Kasumi-1 (cell line): Measurements from ENCODE around the gene PPP1R1C.

Experiments
- DNase-seq, 2 experiments: peaks; one replicate each; lab custom pipeline; 2025; lab: John Stamatoyannopoulos, UW

Gene PPP1R1C

DNA sequence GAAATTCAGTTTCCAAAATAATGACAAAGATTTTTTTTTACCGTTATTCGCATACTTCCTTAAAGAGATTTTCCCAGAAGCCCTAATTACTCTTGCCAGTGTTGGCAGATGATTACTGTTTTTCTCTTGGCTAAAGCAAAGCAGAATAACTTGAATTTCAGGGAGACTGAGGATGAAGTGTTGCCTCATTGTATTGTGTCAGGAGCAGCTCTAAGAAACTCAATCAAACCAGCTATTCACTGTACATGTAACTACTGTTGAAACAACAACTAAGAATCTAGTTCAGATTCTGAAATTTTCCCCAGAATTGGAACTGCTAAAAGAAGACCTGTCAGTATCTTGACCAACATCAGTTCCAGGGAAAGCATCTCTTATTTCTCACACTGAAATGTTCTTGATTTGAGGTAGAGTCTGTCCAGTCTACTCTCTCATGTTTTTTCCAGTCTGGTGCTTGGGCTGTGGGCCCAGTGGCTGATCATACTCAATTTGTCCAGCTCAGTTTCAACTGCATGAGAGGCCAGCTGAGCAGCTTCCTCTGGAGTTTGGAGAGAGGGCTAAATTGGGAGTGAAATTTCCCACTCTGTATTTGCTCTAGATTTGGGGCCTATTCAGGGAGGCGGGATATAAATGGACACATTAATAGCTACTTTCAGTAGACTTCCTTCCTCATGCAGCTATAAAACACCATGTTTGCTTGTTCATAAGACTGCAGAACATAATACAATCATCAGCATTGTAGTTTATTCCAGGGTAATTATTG is 78.5 kb downstream of the PPP1R1C start:
- DNase-seq: no peak

DNA sequence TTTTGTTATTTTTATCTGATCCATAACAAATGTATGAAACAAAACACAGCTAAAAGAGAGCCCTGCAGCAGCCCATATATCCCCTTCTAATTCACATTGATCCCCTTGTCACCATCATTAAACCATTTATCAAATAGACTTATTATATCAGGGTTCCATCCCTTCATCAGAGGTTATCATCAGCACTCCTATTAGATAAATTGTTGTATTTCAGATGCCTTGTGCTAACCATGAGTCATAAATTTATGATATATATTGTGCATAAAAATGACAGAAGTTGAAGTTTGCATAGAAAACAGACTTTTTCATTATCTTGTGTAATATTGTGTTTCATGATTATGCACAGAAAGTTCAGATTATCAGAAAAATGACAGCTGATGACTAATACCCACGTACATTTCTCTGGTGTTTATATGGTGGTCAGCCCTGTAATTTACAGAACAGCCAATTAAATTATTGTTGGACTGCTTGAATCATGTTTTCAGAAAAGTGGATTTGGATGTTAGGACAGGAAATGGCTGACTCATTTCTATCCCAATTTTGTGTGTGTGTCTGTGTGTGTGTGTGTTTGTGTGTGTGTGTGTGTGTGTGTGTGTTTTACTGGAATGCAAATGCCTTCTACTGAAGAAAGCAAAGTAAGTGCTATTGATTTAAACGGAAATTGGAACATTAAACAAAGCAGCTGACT is 80.9 kb downstream of the PPP1R1C start:
- DNase-seq: no peak

- DNase-seq: no peak
Observed at GRCh38 chr2:182067393-182067792, 81.7 kb downstream of the PPP1R1C start.

DNA sequence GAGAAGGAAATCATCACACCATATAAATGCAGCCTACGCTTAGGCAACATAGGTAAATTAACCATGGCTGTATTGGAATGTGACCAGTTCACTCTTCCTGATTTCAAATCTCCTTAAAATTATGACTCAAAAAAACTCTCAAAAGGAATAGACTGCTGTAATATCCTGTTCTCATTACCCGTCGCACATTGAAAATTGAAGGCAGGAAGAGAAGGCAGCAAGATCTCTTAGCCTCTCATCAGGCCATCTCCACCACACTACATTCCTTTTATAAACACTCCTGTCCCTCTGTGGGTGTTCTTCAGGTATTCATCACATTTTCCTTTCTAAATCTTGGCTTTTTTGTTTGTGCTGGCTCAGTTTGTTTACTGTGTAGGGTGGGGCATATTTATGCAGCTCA is 83.2 kb downstream of the PPP1R1C start:
- no peak for DNase-seq

- DNase-seq: no peak
Observed at GRCh38 chr2:182069416-182069815, 83.8 kb downstream of the PPP1R1C start.

DNA sequence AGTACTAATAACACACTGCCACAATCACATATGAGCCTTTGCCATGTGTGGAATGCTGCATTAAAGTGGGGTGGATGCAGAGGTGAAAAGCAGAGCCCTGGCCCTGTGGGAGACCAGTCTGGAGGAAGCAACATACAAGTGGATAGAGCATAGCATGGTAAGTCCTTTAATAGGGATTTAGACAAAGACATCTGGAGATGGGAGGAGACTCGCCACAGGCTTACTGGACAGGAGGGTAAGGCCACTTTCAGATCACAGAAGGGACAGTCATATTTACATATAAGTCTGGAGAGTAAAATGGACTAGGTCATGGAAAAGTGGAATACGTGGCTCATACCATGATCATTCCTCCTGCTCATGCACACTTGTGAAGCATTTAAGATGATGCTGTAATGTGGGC is 84.3 kb downstream of the PPP1R1C start:
- no peak for DNase-seq

DNA sequence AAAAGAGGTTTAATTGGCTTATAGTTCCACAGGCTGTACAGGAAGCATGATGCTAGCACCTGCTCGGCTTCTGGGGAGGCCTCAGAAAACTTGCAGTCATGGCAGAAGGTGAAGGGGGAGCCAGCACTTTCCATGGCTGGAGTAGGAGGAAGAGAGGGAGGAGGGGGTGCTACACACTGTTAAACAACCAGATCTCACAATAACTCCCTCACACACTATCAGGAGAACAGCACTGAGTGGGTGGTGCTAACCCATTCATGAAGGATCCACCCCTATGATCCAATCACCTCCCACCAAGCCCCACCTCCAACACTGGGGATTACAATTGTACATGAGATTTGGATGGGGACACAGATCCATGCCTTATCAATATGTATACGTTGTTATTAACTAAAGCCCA is 85.1 kb downstream of the PPP1R1C start:
- DNase-seq: no peak

DNA sequence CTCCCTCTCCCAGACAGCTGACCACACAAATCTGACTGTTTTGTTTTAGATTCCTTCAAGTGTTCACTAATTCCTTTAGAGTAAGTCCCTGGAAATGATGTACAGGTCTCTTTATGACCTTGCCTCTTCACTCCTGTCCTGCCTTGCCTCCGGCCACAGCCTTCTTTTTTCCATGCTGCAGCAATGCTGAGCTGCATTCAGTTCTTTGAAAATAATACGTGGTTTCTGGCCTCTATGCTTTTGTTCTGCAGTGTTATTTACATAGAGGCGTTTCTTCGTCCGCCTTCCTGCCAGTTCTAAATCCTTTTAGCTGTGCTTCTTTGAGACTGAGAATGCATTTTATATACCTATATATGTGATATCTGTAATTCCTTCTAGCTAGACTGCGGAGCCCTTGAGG is 87.2 kb downstream of the PPP1R1C start:
- no peak for DNase-seq

DNA sequence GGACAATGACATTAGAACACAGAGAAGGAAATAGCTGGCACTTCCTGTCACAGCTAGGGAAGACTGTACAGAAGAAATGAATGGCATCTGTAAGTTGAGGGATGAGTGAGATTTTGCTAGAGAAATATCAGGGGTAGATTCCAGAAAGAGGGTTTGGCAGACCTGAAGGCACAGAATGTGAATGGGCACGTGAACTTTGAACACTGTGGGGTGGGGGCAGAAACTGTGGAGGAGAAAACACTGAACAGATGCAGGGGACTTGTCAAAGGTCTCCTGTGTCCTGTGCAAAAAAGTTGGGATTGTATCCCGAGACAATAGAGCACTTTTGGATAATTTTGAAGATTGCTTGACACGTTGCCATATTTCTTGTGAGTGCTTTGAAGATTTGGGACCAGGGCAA is 88.0 kb downstream of the PPP1R1C start:
- DNase-seq: no peak

DNA sequence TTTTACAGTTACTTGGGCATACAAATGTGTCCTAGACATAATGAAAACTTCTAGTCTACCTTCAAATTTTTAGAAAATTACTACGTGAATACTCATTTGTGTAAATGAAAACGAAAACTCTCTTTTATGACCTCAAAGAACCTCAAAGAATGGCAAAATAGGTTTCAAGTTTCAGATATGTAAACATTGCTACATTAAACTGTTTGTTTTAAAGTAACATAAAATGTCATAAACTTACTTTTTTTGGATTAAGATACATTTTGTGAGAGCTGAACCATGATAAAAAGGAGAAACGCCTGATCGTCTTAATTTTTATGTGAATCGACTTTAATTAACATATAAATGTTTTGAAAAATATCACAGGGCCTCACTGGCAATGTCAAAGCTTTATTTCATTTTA is 91.4 kb downstream of the PPP1R1C start:
- no peak for DNase-seq

DNA sequence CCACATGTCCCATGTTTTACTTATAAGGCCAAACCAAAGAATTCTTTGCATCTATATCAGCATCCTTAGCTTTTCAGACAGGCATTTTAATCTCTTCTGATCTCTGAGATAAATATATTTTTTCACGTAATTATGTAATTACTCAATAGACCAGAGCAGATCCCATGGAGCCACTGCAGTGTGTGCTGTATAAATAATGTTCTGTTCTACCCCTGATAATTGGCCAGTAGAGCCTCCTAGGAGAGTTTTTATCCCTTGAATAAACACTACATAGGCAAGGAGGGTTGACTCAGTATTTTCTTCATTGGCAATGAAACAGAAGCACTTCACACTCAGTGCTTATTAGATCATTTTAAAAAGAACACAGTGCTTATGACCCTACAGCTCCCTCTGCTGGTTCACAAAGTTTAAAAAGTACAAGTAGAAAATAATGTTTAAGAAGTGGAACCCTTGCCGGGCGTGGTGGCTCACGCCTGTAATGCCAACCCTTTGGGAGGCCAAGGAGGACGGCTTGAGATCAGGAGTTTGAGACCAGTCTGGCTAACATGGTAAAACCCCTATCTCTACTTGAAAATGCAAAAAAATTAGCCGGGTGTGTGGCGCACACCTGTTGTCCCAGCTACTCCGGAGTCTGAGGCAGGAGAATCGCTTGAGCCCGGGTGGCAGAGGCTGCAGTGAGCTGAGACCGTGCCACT is 91.9 kb downstream of the PPP1R1C start:
- peak; percentile 90 to 93 for DNase-seq

- no peak for DNase-seq
Observed at GRCh38 chr2:182078988-182079602, 93.4 kb downstream of the PPP1R1C start.

- DNase-seq: no peak
Observed at GRCh38 chr2:182080493-182080892, 94.8 kb downstream of the PPP1R1C start.

DNA sequence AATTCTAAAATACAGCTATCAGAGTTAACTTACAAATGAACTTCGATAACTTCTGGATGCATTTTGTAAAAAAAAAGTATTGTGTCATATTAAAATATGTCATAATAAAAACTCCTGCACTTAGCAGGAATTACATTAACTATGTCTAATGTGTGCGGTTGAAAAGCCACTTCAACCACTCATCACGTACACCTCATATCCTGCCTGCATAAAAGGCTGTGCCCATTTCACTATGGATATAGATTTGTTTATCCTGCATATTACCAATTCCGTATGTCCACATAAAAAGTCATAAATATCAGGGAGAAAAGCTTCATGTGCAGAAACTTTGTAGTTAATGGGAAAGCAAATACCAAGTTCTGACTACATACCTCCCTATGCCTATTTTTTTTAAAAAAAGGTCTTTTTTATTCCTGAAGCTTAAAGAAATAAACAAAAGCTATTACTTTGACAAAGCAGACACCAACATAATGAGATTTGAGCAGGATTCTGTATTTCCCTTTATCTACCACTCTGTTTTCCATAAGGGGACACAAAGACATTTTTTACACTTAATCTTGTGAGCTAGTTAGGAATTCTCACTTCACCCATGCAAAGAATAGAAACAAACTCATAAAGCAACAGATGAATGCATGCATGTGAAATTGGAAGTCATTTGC is 96.1 kb downstream of the PPP1R1C start:
- DNase-seq: no peak

DNA sequence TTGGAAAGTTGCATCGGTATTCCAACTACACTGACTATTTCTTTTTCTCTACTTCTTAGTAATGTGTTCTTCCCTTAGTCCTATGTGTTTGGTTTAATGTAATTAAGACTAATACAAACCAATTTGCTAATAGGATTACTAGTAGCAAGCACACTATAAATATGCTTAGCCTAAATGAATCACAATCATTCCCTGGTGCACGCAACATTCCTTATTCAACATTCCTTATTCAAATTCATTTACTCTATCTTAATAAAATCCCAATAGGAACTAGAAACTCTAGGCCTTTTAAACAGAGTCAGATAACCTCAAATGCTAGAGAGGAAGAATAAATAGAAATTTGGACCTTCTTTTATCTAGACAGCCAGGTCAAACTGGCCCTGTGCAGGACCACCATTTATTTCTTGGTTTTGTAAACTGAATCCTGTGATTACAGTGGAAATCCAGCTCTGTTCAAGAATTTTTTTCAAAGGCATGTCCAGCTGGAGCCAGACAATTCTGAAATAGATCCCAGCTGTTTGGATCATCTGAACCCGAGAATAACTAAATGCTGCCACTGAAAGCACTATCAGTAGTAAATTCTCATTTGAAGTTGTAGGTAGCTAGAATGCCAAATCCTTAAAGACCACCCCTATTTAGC is 103.1 kb downstream of the PPP1R1C start:
- DNase-seq: no peak

DNA sequence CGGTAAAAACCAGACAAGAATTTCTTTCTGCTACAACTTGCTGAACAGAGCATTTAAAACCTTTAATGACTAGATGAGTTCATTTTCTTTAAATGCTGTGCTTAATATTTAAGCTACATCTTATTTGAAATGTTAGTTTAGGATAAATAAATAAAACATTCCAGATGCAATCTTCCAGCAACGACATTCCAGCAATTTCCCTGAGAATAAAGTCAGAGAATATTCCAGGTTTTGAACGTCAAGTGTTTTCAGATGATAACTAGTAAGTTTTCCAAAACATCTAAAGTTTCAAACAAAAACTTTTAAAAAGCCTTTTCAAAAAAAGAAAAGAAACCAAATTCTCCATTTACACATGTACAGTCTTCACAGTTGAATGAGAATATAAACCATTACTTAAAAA is 104.8 kb downstream of the PPP1R1C start:
- DNase-seq: no peak

DNA sequence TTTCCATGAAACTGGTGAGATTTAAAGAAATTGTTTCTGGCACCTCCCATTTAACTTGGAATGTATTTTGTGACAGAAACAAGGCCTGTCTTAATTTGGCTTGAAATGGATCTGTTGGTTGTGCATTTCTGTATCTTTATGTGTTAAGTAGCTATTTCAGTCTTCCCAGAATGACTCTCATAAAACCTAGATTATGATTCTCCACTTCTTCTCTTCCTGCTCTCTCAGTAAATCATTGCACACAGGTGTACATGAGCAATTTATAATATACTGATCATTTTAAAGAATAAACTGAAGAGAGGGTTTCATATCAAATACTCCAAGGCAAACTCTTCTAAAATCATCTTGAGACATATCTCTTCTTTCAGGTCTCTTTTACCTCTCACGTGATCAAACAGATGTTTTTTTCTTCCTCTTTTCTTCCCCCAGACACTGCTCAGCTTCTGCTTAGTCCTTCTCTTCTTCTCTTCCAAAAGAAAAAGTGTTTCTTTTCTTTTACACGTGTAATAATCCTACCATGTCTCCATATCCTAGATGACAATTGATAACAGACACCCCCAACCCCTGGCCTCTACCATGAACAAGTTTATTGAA is 112.0 kb downstream of the PPP1R1C start:
- peak; percentile 65 to 82 for DNase-seq

DNA sequence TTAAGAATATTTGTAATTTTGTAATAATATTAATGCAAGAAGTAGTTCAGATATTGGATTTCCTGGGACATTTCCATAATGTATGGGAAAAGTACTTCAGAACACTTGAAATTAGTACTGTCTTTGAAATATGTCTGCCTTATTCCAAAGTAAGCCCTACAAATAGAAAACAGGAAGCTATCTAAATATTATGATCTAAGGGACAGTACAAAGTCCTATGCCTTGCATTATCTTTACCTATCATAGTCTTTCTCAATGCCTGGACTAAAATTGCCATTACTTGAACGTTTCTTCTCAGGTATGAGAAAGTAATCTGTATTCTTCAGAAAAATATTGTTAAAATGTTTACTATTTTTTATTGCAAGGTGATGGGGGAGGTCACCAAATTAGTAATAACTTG is 113.0 kb downstream of the PPP1R1C start:
- DNase-seq: peak in 1 of 2 experiments; percentile 21

DNA sequence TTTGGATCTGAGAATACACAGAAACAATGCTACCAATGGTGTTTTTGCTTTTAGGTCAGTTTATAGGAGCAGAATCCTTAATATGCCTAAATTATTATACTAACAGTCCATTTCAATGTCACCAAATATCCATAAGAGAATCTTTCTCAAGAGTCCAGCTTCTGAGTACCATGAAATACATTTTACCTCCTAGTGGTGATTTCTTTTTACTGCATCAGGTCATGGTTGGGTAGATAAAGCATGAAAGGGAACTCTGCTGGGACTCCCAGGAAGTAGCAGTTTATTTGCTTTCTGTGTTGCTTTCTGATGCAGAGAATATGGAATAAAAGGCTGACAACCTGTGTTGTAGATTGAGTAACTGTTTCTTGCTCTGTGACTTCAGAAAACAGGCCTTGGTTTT is 115.6 kb downstream of the PPP1R1C start:
- peak; percentile 49 to 71 for DNase-seq

- no peak for DNase-seq
Observed at GRCh38 chr2:182103526-182103925, 117.9 kb downstream of the PPP1R1C start.

DNA sequence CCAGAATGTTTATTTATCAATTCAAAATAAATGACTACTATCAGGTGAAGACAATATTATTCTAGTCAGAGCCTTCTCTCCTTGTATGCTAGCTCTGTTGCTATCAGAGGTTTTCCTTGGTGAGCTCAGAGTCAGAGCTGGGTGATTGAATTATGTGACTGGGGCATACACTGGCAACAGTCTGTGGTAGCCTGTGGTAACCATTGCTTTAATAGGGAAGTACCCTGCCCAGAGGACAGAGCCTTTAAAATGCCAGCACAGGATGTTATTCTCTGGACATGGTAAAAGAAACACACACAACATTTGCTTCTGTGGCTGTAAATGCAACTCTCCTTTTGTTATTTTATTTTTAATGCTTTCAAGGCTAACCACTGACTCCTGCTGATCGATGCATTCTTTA is 124.7 kb downstream of the PPP1R1C start:
- DNase-seq: peak in 1 of 2 experiments; percentile 54
